ENCODE data around the gene GRK2.
"Not testable (repeated sequence)": the region's sequence is repeated elsewhere in the genome, so short reads cannot be mapped to it uniquely, and the experiment has no call there.

Gene GRK2

DNA sequence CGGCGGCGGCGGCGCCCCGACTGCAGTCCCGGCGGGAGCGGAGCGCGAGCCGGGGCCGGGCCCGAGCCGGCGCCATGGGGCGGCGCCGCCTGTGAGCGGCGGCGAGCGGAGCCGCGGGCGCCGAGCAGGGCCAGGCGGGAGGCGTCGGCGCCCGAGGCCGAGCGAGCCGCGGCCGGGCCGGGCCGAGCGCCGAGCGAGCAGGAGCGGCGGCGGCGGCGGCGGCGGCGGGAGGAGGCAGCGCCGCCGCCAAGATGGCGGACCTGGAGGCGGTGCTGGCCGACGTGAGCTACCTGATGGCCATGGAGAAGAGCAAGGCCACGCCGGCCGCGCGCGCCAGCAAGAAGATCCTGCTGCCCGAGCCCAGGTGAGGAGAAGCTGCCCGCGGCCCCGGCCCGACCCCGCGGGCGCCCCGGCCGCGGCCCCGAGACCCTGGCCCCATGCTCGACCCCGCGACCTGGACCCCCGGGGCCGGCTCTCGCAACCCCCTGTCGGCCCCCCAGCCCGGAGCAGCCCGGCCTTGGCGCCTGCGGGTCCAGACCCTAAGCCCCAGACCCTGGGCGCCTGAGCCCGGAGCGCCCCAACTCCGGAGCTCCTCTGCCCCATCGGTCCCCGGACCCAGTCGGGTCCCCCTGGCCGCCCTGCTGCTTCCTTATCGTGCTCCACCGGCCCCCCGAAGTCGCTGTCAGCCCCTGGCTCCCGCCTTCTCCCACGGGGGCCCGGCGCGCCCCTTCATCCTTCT, at the start of gene GRK2:
GRK2 (plus strand) TSS at position 25 of the 739 bp plus-strand sequence; CDS start at position 252, 227 bp downstream.
- H3K27me3 ChIP-seq (ENCODE audit: control insufficient read depth in 1 of 2, insufficient read depth in 2 of 2, low read length in 2 of 2) = no peaks in the 10 kb centered on the region
- peak within 1 kb of the TSS; percentile 73 for H3K27ac ChIP-seq (ENCODE audit: low read length)
- H3K4me1 ChIP-seq (ENCODE audit: control insufficient read depth, insufficient read depth, low read length) = peaks cover 71% of the 10 kb centered on the region
- H3K4me3 ChIP-seq (ENCODE audit: low read length in 2 of 2) = peak within 1 kb of the TSS; percentile 83 to 84
- H3K9me3 ChIP-seq (ENCODE audit: control insufficient read depth in 2 of 2, low read length in 2 of 2) = no peaks in the 10 kb centered on the region
- H3K9ac ChIP-seq (ENCODE audit: low read length in 2 of 2) = peak within 1 kb of the TSS; percentile 81 to 82
- H3K36me3 ChIP-seq (ENCODE audit: control insufficient read depth in 2 of 2, insufficient read depth in 2 of 2, low read length in 2 of 2) = peaks cover 0 to 2% of the 10 kb centered on the region in 2 donors

DNA sequence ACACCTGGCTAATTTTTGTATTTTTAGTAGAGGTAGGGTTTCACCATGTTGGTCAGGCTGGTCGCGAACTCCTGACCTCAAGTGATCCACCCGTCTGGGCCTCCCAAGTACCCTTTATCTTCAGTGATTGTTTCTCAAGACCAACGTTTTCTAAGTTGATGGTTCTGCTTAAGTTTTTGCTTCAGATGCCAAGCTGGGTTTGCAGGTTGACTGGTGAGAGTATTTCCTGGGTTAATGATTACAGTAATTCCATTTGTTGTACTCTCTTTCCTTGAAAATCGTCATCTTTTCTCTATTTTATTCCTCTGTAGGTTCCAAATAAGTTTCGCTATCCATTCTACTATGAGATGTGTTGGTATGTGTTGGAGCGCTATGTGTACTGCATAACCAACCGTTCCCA, 38.5 kb upstream of the GRK2 start:
- Histone ChIP-seq H3K36me3 (ENCODE audit: control insufficient read depth in 2 of 2, insufficient read depth in 2 of 2, low read length in 2 of 2) (peaks cover 30 to 37% of the 10 kb centered on the region in 2 donors), H3K27me3 (ENCODE audit: control insufficient read depth in 1 of 2, insufficient read depth in 2 of 2, low read length in 2 of 2) (no peaks in the 10 kb centered on the region), H3K9me3 (ENCODE audit: control insufficient read depth in 2 of 2, low read length in 2 of 2) (no peaks in the 10 kb centered on the region), H3K9ac (ENCODE audit: low read length in 2 of 2) (no peak overlapping the region), H3K27ac (ENCODE audit: low read length) (no peak overlapping the region), H3K4me1 (ENCODE audit: control insufficient read depth, insufficient read depth, low read length) (no peaks in the 10 kb centered on the region), H3K4me3 (ENCODE audit: low read length in 2 of 2) (no peak overlapping the region)

DNA sequence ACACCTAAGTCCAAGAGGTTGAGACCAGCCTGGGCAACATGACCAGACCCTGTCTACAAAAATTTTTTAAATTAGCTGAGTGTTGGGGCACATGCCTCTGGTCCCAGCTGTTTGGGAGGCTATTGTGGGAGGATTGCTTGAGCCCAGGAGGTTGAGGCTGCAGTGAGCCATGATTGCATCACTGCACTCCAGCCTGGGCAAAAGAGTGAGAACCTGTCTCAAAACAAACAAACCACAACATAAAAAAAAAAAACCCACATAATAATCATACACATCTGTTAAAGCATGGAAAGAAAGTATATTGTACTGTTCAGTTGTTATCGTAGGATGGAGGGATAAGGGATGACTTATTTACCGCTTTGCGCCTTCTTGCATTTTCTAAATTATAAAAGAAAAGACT, 35.9 kb upstream of the GRK2 start:
- H3K9ac ChIP-seq (ENCODE audit: low read length in 2 of 2) = no peak overlapping the region

DNA sequence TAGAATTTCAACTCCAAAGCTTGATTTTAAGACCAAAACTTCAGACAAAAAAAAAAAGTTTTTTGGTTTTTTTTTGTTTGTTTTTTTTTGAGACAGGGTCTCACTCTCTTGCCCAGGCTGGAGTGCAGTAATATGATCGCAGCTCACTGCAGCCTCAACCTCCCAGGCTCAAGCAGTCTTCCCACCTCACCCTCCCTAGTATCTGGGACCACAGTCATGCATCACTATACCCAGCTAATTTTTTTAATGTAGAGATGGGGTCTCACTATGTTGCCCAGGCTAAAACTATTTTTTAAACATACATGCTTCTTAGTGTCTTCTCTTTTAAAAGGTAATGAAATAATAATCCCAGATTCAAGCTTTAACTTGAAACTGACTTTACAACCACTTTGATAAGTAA, 35.4 kb upstream of the GRK2 start:
- no peak overlapping the region for H3K27ac ChIP-seq (ENCODE audit: low read length)
- H3K27me3 ChIP-seq (ENCODE audit: control insufficient read depth in 1 of 2, insufficient read depth in 2 of 2, low read length in 2 of 2) = no peaks in the 10 kb centered on the region
- H3K9me3 ChIP-seq (ENCODE audit: control insufficient read depth in 2 of 2, low read length in 2 of 2) = no peaks in the 10 kb centered on the region
- H3K4me1 ChIP-seq (ENCODE audit: control insufficient read depth, insufficient read depth, low read length) = no peaks in the 10 kb centered on the region
- peaks cover 30% of the 10 kb centered on the region in 2 donors for H3K36me3 ChIP-seq (ENCODE audit: control insufficient read depth in 2 of 2, insufficient read depth in 2 of 2, low read length in 2 of 2)
- no peak overlapping the region for H3K4me3 ChIP-seq (ENCODE audit: low read length in 2 of 2)
- no peak overlapping the region for H3K9ac ChIP-seq (ENCODE audit: low read length in 2 of 2)

More for the DNA sequence above, 35.9 kb upstream of the GRK2 start:
- Histone ChIP-seq H3K36me3 (ENCODE audit: control insufficient read depth in 2 of 2, insufficient read depth in 2 of 2, low read length in 2 of 2) (peaks cover 29 to 30% of the 10 kb centered on the region in 2 donors), H3K27me3 (ENCODE audit: control insufficient read depth in 1 of 2, insufficient read depth in 2 of 2, low read length in 2 of 2) (no peaks in the 10 kb centered on the region), H3K9me3 (ENCODE audit: control insufficient read depth in 2 of 2, low read length in 2 of 2) (no peaks in the 10 kb centered on the region), H3K27ac (ENCODE audit: low read length) (no peak overlapping the region), H3K4me3 (ENCODE audit: low read length in 2 of 2) (no peak overlapping the region), H3K4me1 (ENCODE audit: control insufficient read depth, insufficient read depth, low read length) (no peaks in the 10 kb centered on the region)

DNA sequence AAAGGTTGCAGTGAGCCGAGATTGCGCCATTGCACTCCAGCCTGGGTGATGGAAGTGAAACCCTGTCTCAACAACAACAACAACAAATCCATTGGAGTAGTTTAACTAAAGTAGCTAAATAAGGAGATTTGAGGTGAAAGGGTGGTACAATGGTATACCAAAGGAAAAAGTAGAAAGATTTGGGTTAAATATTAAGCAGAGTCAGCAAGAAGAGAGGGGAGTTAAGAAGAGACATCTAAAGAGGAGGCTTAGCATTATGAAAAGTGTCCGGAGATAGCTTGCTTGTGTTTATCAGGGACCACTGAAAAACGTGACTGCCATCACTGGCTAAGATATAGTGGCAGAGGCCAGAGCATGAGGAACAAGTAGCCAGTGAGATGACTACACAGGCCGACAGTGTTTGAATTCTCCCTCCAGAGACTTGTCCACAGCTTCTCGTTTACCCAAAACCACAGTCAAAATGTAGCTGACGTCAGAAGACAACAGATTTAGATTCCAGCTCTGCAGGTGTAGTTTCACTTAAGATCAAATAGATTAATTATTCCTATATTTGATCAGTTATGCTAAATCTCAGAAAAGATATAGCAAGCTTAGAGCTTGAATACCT, 32.6 kb upstream of the GRK2 start:
- Histone ChIP-seq H3K4me1 (ENCODE audit: control insufficient read depth, insufficient read depth, low read length) (peaks cover 2% of the 10 kb centered on the region), H3K27me3 (ENCODE audit: control insufficient read depth in 1 of 2, insufficient read depth in 2 of 2, low read length in 2 of 2) (no peaks in the 10 kb centered on the region), H3K9ac (ENCODE audit: low read length in 2 of 2) (no peak overlapping the region), H3K36me3 (ENCODE audit: control insufficient read depth in 2 of 2, insufficient read depth in 2 of 2, low read length in 2 of 2) (peaks cover 21% of the 10 kb centered on the region in 2 donors), H3K4me3 (ENCODE audit: low read length in 2 of 2) (no peak overlapping the region), H3K27ac (ENCODE audit: low read length) (no peak overlapping the region), H3K9me3 (ENCODE audit: control insufficient read depth in 2 of 2, low read length in 2 of 2) (no peaks in the 10 kb centered on the region)

DNA sequence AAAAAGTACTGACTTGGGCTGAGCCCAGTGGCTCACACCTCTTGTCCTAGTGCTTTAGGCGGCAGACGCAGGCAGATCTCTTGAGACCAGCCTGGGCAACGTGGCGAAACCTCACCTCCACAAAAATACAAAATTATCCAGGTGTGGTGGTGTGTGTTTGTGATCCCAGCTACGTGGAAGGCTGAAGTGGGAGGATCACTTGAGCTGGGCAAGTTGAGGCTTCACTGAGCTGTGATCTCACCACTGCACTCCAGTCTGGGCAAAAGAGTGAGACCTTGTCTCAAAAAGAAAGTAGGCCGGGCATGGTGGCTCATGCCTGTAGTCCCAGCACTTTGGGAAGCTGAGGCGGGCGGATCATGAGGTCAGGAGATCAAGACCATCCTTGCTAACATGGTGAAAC, 31.7 kb upstream of the GRK2 start:
- Histone ChIP-seq H3K36me3 (ENCODE audit: control insufficient read depth in 2 of 2, insufficient read depth in 2 of 2, low read length in 2 of 2) (peaks cover 14 to 15% of the 10 kb centered on the region in 2 donors), H3K4me1 (ENCODE audit: control insufficient read depth, insufficient read depth, low read length) (peaks cover 11% of the 10 kb centered on the region)
- H3K27me3 ChIP-seq (ENCODE audit: control insufficient read depth in 1 of 2, insufficient read depth in 2 of 2, low read length in 2 of 2); H3K4me3 ChIP-seq (ENCODE audit: low read length in 2 of 2); H3K27ac ChIP-seq (ENCODE audit: low read length); H3K9ac ChIP-seq (ENCODE audit: low read length in 2 of 2); H3K9me3 ChIP-seq (ENCODE audit: control insufficient read depth in 2 of 2, low read length in 2 of 2): not testable (repeated sequence)

DNA sequence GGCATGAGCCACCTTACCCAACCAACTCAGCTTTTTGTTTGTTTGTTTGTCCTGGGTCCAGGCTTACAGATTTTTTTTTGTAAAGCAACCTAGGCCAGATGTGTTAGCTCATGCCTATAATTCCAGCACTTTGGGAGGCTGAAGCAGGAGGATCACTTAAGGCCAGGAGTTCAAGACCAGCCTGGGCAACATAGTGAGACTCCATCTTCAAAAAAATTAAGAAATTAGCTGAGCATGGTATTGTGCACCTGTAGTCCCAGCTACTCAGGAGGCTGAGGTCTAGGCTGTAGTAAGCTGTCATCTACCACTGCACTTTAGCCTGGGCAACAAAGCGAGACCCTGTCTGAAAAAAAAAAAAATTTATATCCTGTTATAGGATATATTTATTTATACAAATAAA, 28.7 kb upstream of the GRK2 start:
- Histone ChIP-seq H3K27ac (ENCODE audit: low read length) (no peak overlapping the region), H3K4me1 (ENCODE audit: control insufficient read depth, insufficient read depth, low read length) (peaks cover 28% of the 10 kb centered on the region)

DNA sequence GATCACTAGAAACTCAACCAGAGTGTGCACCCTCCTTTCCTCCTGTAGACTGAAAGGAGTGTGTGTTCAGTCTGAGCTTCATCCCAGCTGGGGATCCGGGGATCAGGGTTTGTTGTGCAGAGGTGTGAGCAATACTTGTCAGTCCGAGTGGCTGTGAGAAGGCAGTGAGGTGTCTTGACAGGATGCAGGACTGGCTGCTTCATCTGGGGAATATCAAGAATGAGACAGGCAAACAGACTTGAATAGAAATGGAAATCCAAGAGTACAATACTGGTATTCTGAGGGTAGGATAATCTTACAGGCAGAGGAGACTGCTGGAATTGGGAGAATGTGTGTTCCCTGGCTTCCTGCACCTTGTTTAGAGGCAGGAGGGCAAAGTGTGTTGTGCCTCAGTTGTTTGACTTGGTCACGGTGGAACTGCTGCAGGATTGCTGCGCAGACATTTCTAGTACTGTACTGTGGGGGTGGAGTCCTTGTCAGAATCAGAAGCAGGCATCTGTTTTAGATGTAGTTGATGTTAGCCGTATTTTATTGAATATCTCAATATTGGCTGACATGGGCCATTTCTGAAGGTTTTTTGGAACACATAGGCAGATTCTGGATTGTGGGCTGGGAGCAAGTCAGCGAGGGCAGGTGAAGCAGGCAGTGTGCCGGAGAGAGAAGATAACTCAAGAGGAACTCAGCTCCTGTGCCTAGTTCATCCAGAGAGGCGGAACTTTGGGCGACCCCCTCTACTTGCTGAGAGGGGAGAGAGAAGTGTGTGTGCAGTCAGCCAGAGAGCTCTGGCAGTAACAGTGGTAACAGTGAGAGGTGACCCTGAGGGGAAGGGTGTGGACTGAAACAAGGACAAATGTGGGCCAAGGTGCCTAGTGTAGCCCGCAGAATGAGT, 27.1 kb upstream of the GRK2 start:
- Histone ChIP-seq H3K9me3 (ENCODE audit: control insufficient read depth in 2 of 2, low read length in 2 of 2) (no peaks in the 10 kb centered on the region), H3K27me3 (ENCODE audit: control insufficient read depth in 1 of 2, insufficient read depth in 2 of 2, low read length in 2 of 2) (no peaks in the 10 kb centered on the region), H3K4me3 (ENCODE audit: low read length in 2 of 2) (peak overlapping the region; percentile 73 to 96), H3K4me1 (ENCODE audit: control insufficient read depth, insufficient read depth, low read length) (peaks cover 35% of the 10 kb centered on the region), H3K27ac (ENCODE audit: low read length) (peak overlapping the region; percentile 97), H3K36me3 (ENCODE audit: control insufficient read depth in 2 of 2, insufficient read depth in 2 of 2, low read length in 2 of 2) (peaks cover 6 to 13% of the 10 kb centered on the region in 2 donors), H3K9ac (ENCODE audit: low read length in 2 of 2) (peak overlapping the region; percentile 63 to 68)

More for the DNA sequence above, 28.7 kb upstream of the GRK2 start:
- Histone ChIP-seq H3K9ac (ENCODE audit: low read length in 2 of 2) (no peak overlapping the region), H3K4me3 (ENCODE audit: low read length in 2 of 2) (no peak overlapping the region), H3K36me3 (ENCODE audit: control insufficient read depth in 2 of 2, insufficient read depth in 2 of 2, low read length in 2 of 2) (peaks cover 0 to 5% of the 10 kb centered on the region in 2 donors), H3K9me3 (ENCODE audit: control insufficient read depth in 2 of 2, low read length in 2 of 2) (no peaks in the 10 kb centered on the region), H3K27me3 (ENCODE audit: control insufficient read depth in 1 of 2, insufficient read depth in 2 of 2, low read length in 2 of 2) (no peaks in the 10 kb centered on the region)

DNA sequence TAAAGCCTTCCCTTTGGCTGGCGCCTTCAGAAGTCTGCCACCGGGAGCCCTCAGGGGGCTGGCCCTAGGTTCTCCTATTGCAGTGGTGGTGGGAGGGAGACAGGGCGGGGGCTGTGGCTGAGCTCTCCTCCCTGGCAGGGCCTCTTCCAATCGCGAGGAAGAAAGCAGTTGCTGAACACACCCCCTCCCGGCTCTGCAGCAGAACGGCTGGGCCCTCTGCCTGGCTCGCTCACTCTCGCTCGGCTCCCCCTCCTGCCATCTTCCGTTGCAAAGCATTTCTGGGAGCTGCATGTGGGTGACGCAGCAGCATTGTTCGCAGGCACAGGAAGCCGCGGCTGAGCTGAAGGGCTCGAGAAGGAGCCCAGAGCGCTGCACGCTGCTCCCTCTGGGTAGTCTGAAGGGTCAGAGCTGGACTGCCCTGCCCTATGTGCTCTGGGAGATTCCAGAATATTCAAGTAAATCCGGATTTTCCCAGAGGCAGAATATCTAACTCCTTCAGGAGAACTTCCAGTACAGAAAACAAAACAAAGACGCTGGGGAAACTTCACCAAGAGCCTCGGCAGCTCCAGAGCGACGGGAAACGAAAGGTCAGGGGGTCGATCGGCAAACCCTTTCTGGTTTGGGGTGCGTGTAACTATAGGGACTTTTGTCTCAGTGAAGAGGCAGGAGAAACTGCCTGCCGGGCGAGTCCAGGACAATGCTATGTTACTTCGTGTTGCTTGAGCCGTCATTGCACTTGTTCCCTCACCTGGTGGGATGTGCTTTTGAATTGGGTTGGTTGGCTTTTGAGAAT, 26.3 kb upstream of the GRK2 start:
- peaks cover 11 to 17% of the 10 kb centered on the region in 2 donors for H3K36me3 ChIP-seq (ENCODE audit: control insufficient read depth in 2 of 2, insufficient read depth in 2 of 2, low read length in 2 of 2)
- H3K9me3 ChIP-seq (ENCODE audit: control insufficient read depth in 2 of 2, low read length in 2 of 2) = no peaks in the 10 kb centered on the region
- peaks cover 35% of the 10 kb centered on the region for H3K4me1 ChIP-seq (ENCODE audit: control insufficient read depth, insufficient read depth, low read length)
- H3K4me3 ChIP-seq (ENCODE audit: low read length in 2 of 2) = peak overlapping the region; percentile 96 to 99
- H3K9ac ChIP-seq (ENCODE audit: low read length in 2 of 2) = peak overlapping the region; percentile 98 to 100
- no peaks in the 10 kb centered on the region for H3K27me3 ChIP-seq (ENCODE audit: control insufficient read depth in 1 of 2, insufficient read depth in 2 of 2, low read length in 2 of 2)
- peak overlapping the region; percentile 97 for H3K27ac ChIP-seq (ENCODE audit: low read length)
